Measurements from ENCODE around the gene BRF1. TPM values are rescaled to one million over a fixed set of nuclear protein-coding genes. Genes with fewer than 3 reads are reported as not detected.
"Not testable (repeated sequence)": the region's sequence is repeated elsewhere in the genome, so short reads cannot be mapped to it uniquely, and the experiment has no call there.

BRF1 gene
- total RNA-seq, 6 experiments from 2014 or later = 13.1 to 17.8 (median 16.2) TPM

- H3K27me3 ChIP-seq = no peaks in the 10 kb centered on the region
- H3K9me3 ChIP-seq = no peaks in the 10 kb centered on the region
- no peak overlapping the region for H3K27ac ChIP-seq
- intact Hi-C loops (cut with DNase I) = no loop called here
- no peak overlapping the region for H3K4me3 ChIP-seq
- ATAC-seq = no peak
- peaks cover 0 to 25% (median 12%) of the 10 kb centered on the region in 4 donors for H3K4me1 ChIP-seq
- H3K36me3 ChIP-seq = no peaks in the 10 kb centered on the region
- no peak for TF ChIP-seq POLR2A (IDR thresholded peaks at IDR 0.05)
- TF ChIP-seq, protein P1, sequence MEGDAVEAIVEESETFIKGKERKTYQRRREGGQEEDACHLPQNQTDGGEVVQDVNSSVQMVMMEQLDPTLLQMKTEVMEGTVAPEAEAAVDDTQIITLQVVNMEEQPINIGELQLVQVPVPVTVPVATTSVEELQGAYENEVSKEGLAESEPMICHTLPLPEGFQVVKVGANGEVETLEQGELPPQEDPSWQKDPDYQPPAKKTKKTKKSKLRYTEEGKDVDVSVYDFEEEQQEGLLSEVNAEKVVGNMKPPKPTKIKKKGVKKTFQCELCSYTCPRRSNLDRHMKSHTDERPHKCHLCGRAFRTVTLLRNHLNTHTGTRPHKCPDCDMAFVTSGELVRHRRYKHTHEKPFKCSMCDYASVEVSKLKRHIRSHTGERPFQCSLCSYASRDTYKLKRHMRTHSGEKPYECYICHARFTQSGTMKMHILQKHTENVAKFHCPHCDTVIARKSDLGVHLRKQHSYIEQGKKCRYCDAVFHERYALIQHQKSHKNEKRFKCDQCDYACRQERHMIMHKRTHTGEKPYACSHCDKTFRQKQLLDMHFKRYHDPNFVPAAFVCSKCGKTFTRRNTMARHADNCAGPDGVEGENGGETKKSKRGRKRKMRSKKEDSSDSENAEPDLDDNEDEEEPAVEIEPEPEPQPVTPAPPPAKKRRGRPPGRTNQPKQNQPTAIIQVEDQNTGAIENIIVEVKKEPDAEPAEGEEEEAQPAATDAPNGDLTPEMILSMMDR (IDR thresholded peaks at IDR 0.05) = no peak
- DNase-seq = peak in 1 of 3 donors; percentile 37
- WGBS (ENCODE audit: insufficient coverage, low coverage, low lambda C conversion rate, missing lambda C conversion rate) = 97% methylated on average over 6 of the region's 17 CpGs
Observed at GRCh38 chr14:105329411-105330150, 28.8 kb upstream of the BRF1 start.

DNA sequence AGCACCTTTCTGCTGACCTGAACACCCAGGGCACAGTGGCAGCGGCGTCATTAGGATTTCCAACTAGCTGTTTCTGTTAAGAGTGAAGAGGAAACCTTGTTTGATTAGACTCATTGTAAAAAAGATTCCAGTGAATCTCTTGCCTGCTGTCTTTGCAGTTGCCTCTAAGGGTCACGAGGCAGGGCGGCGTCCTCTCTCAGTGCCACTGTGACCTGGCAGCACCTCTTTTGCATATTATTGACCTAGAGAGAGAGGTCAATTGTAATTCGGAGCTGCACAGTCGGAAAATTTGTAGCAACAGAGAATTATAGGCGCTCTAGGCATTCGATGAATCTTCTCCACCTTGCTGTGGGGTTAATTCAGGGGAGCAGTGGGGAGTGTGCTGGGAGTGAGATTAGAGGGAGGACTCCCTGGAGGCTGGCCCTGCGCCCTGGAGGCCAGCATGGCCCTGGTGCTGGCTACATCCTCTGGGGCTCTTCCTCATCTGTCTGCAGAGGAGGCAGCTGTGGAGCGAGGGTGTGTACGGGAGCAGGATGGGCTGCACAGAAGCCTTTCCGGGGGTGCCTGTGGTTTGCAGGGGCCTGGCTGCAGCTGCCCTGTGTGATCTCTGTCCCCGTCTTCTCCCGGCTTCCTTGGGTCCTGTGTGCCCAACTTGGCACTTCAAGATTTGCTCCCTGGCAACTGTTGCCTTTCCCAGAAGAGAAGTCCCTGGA, 28.0 kb upstream of the BRF1 start:
- no peak overlapping the region for H3K4me3 ChIP-seq
- ATAC-seq (peak; percentile 68 to 82 (median 72)), DNase-seq (peak in 2 of 3 donors; percentile 59 to 81)
- H3K9me3 ChIP-seq = no peaks in the 10 kb centered on the region
- H3K4me1 ChIP-seq = peaks cover 0 to 22% (median 10%) of the 10 kb centered on the region in 4 donors
- TF ChIP-seq, protein P1 (IDR thresholded peaks at IDR 0.05) = no peak
- no peak for TF ChIP-seq POLR2A (IDR thresholded peaks at IDR 0.05)
- 29% methylated on average over 7 of the region's 15 CpGs for WGBS (ENCODE audit: insufficient coverage, low coverage, low lambda C conversion rate, missing lambda C conversion rate)
- H3K27me3 ChIP-seq = no peaks in the 10 kb centered on the region
- no peak overlapping the region for H3K27ac ChIP-seq
- intact Hi-C loops (cut with DNase I) = no loop called here
- H3K36me3 ChIP-seq = no peaks in the 10 kb centered on the region

DNA sequence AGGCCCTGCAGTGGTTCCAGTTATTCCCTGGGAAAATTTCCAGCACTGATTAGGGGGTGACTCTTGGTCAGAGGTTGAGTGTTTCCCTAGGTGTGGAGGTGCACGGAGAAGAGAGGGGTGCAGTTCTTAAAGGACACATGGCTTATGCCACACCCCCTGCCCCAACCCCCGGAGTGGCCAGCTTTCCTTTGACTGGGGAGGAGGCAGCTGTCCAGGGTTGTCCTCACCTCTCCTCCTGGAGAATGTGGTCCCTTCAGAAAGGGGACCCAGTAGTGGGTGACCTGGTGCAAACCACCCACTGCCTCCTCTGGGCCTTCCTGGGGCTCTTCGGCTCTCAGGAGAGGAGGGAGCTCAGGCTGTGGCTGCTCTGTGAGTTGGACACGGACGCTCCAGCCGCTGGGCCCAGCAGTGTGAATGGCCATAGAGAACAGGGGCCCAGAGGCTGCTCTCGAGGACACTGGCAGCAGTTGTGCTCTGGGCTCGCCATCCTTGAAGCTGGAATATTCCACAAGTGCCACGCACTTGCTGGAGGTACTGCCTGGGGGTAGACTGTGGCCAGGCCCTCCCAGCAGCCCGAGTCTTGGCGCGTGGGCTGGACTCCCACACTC, 27.4 kb upstream of the BRF1 start:
- Histone ChIP-seq H3K9me3 (no peaks in the 10 kb centered on the region), H3K27ac (no peak overlapping the region), H3K36me3 (no peaks in the 10 kb centered on the region), H3K4me1 (peaks cover 0 to 16% (median 7%) of the 10 kb centered on the region in 4 donors), H3K4me3 (no peak overlapping the region), H3K27me3 (no peaks in the 10 kb centered on the region)
- intact Hi-C loops (cut with DNase I) = no loop called here
- peak in 1 of 3 donors; percentile 33 for DNase-seq
- TF ChIP-seq POLR2A (IDR thresholded peaks at IDR 0.05) = no peak
- TF ChIP-seq, protein P1 (IDR thresholded peaks at IDR 0.05) = no peak
- ATAC-seq = peak; percentile 4 to 35 (median 15)
- 60% methylated on average over 1 of the region's 12 CpGs for WGBS (ENCODE audit: insufficient coverage, low coverage, low lambda C conversion rate, missing lambda C conversion rate)

- WGBS (ENCODE audit: insufficient coverage, low coverage, low lambda C conversion rate, missing lambda C conversion rate) = 98% methylated on average over 7 of the region's 17 CpGs
- H3K27me3 ChIP-seq = not testable (repeated sequence)
Observed at GRCh38 chr14:105327695-105328045, 26.9 kb upstream of the BRF1 start.

More at GRCh38 chr14:105327695-105328045, 26.9 kb upstream of the BRF1 start:
- ATAC-seq; H3K27ac ChIP-seq; H3K4me3 ChIP-seq; intact Hi-C loops (cut with DNase I); H3K36me3 ChIP-seq; H3K9me3 ChIP-seq: not testable (repeated sequence)
- H3K4me1 ChIP-seq = peaks cover 0 to 14% (median 6%) of the 10 kb centered on the region in 4 donors
- peak in 1 of 3 donors; percentile 50 for DNase-seq

Measured in right lobe of liver (tissue), 6 donors.